NB4 (cell line): ENCODE data around the gene BMF.

Source experiments
- MAX ChIP-seq: IDR thresholded peaks from 2 replicates; pipeline ENCODE4 v1.6.1; 2011; ENCODE audit warnings: low read depth, low read length
- MYC ChIP-seq: IDR thresholded peaks from 2 replicates; pipeline ENCODE4 v1.6.1; 2011; ENCODE audit warnings: low read depth, low read length
- POLR2A ChIP-seq: IDR thresholded peaks from 2 replicates; pipeline ENCODE4 v1.6.1; 2011; ENCODE audit warnings: mild to moderate bottlenecking; ENCODE audit not compliant: insufficient read length; ENCODE audit errors: extremely low read depth
- TF ChIP-seq, protein P1 (sequence below): IDR thresholded peaks from one replicate; pipeline ENCODE4 v1.5.1; 2012; ENCODE audit warnings: low read depth, low read length

- TF ChIP-seq, protein P1, sequence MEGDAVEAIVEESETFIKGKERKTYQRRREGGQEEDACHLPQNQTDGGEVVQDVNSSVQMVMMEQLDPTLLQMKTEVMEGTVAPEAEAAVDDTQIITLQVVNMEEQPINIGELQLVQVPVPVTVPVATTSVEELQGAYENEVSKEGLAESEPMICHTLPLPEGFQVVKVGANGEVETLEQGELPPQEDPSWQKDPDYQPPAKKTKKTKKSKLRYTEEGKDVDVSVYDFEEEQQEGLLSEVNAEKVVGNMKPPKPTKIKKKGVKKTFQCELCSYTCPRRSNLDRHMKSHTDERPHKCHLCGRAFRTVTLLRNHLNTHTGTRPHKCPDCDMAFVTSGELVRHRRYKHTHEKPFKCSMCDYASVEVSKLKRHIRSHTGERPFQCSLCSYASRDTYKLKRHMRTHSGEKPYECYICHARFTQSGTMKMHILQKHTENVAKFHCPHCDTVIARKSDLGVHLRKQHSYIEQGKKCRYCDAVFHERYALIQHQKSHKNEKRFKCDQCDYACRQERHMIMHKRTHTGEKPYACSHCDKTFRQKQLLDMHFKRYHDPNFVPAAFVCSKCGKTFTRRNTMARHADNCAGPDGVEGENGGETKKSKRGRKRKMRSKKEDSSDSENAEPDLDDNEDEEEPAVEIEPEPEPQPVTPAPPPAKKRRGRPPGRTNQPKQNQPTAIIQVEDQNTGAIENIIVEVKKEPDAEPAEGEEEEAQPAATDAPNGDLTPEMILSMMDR, result no peak
- TF ChIP-seq POLR2A, result peak; percentile 67
- TF ChIP-seq MYC, result peak; percentile 39; the same call in 1 of the 2 replicates
- TF ChIP-seq MAX, result peak; percentile 49
Measured at GRCh38 chr15:40069178-40070165, 39.2 kb downstream of the BMF start.
